T-helper 1 cell treated with Interleukin-12 subunit alpha and Interleukin-12 subunit beta and Interleukin-4 antibody, amounts not matched to agents 30 μg/mL and 1 μg/mL, for 36 hours (primary cell): ENCODE data around the gene ADAM8.
A peak's percentile ranks its signal among the peaks of the same experiment; 100 is the strongest.

Experiments
- H3K27ac Mint-ChIP-seq: one replicate; pipeline ENCODE4 v1.8.0; 2021; ENCODE audit warnings: mild to moderate bottlenecking, mixed read lengths
- H3K27me3 Mint-ChIP-seq: one replicate; pipeline ENCODE4 v1.8.0; 2021; ENCODE audit warnings: low read depth, mixed read lengths
- H3K36me3 Mint-ChIP-seq: one replicate; pipeline ENCODE4 v1.8.0; 2021; ENCODE audit warnings: low read depth, mixed read lengths
- H3K4me1 Mint-ChIP-seq: one replicate; pipeline ENCODE4 v1.8.0; 2021; ENCODE audit warnings: low read depth, mixed read lengths
- H3K4me3 Mint-ChIP-seq: one replicate; pipeline ENCODE4 v1.8.0; 2021; ENCODE audit warnings: mild to moderate bottlenecking, moderate library complexity, mixed read lengths
- H3K9me3 Mint-ChIP-seq: one replicate; pipeline ENCODE4 v1.8.0; 2021; ENCODE audit warnings: mixed read lengths

Gene ADAM8

DNA sequence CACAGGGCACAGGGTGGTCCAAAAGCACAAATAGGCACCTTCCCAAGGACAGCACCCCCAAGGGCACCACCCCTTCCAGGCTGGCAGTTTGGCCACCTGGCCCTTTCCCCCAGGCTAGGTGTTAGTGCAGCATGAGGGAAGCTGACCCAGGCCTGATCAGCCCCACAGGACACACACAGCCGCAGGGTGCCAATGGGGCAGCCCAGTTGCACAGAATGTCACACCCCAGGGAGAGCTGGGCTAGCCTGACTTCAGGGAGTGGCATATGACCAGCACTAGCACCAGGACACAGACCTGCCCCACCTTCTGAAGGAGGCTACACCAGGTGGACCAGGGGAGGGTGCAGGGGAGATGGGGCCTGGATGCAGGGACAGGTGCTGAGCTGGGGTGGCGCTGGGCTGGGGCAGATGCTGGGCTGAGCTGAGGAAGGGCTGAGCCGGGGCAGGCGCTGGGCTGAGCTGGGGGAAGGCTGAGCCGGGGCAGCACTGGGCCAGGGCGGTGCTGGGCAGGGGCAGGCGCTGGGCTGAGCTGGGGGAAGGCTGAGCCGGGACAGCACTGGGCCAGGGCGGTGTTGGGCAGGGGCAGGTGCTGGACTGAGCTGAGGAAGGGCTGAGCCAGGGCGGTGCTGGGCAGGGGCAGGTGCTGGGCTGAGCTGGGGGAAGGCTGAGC is 3.9 kb upstream of the ADAM8 start:
- no peaks in the 10 kb centered on the region for H3K9me3 Mint-ChIP-seq
- H3K27me3 Mint-ChIP-seq: no peaks in the 10 kb centered on the region
- H3K4me3 Mint-ChIP-seq: no peak overlapping the region
- H3K4me1 Mint-ChIP-seq: peaks cover 16% of the 10 kb centered on the region
- H3K36me3 Mint-ChIP-seq: peaks cover 37% of the 10 kb centered on the region
- H3K27ac Mint-ChIP-seq: no peak overlapping the region

- peaks cover 17% of the 10 kb centered on the region for H3K4me1 Mint-ChIP-seq
Measured at GRCh38 chr10:133279326-133280226, 2.9 kb upstream of the ADAM8 start.

GRCh38 chr10:133278577-133279265 is 2.1 kb upstream of the ADAM8 start:
- Mint-ChIP-seq H3K4me1 (peaks cover 17% of the 10 kb centered on the region), H3K9me3 (no peaks in the 10 kb centered on the region), H3K4me3 (peak overlapping the region; percentile 86), H3K27ac (peak overlapping the region; percentile 95), H3K27me3 (no peaks in the 10 kb centered on the region), H3K36me3 (peaks cover 26% of the 10 kb centered on the region)

More at GRCh38 chr10:133279326-133280226, 2.9 kb upstream of the ADAM8 start:
- no peaks in the 10 kb centered on the region for H3K9me3 Mint-ChIP-seq
- H3K27me3 Mint-ChIP-seq: no peaks in the 10 kb centered on the region
- peaks cover 33% of the 10 kb centered on the region for H3K36me3 Mint-ChIP-seq
- no peak overlapping the region for H3K4me3 Mint-ChIP-seq
- no peak overlapping the region for H3K27ac Mint-ChIP-seq

- H3K36me3 Mint-ChIP-seq: peaks cover 25% of the 10 kb centered on the region
- peak overlapping the region; percentile 95 for H3K27ac Mint-ChIP-seq
- no peaks in the 10 kb centered on the region for H3K27me3 Mint-ChIP-seq
- peaks cover 17% of the 10 kb centered on the region for H3K4me1 Mint-ChIP-seq
- no peaks in the 10 kb centered on the region for H3K9me3 Mint-ChIP-seq
- H3K4me3 Mint-ChIP-seq: peak overlapping the region; percentile 86
Measured at GRCh38 chr10:133277993-133278576, 1.4 kb upstream of the ADAM8 start.

DNA sequence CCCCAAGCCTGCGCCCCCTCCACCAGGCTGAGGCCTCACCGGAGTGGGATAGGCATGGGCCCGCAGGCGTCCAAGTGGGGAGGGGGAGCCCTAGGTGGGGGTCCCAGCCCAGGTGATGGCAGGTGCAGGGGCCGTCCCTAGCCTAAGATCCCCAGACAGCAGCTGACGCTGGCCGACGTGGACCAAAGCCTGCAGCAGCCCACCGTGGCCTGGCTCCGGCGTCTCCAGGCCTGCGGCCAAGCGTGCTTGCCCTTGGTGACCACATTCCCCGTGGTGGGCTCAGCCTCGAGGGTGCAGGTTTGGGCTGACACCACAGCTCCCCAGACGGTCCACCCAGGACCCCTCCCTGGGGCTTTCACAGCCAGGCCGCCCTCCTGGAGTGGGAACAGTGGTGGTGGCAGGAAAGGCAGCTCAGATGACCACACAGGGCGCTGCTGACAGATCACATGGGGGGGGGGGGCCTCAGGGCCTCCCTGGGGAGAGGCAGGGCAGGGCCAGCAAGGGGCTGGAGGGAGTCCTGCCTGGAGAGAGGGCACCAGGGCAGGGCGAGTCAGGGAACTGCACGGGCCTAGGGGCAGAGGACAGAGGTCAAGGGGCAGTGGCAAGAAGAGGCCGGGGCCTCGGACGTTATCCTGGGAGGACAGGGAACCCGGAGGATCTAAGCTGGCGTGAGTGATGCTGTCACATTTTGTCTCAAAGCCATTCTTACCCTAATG is 767 bp upstream of the ADAM8 start:
- no peaks in the 10 kb centered on the region for H3K27me3 Mint-ChIP-seq
- peak overlapping the region; percentile 95 for H3K27ac Mint-ChIP-seq
- peak overlapping the region; percentile 86 for H3K4me3 Mint-ChIP-seq
- H3K9me3 Mint-ChIP-seq: no peaks in the 10 kb centered on the region
- peaks cover 17% of the 10 kb centered on the region for H3K4me1 Mint-ChIP-seq
- peaks cover 25% of the 10 kb centered on the region for H3K36me3 Mint-ChIP-seq

DNA sequence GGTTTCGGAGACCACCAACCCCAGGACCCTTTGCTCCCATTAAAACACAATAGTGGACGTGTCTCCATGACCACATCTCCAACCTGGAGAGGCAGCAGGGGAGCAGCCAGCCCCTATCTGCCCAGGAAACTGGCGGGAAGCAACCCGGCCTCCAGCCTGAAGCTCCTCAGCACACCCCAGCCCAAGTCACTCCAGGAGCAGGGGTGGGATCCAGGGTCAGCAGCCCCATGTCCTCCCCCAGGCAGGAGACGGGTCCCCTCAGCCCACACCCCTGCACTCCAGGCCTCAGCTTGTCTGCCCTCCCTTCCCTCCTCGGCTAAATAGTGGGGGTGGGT is 601 bp downstream of the ADAM8 start:
- peaks cover 17% of the 10 kb centered on the region for H3K4me1 Mint-ChIP-seq
- peaks cover 21% of the 10 kb centered on the region for H3K36me3 Mint-ChIP-seq
- no peaks in the 10 kb centered on the region for H3K27me3 Mint-ChIP-seq
- H3K4me3 Mint-ChIP-seq: peak overlapping the region; percentile 90
- H3K27ac Mint-ChIP-seq: peak overlapping the region; percentile 90
- H3K9me3 Mint-ChIP-seq: no peaks in the 10 kb centered on the region

GRCh38 chr10:133275684-133276092 is 980 bp downstream of the ADAM8 start:
- Mint-ChIP-seq H3K9me3 (no peaks in the 10 kb centered on the region), H3K4me3 (peak overlapping the region; percentile 90), H3K36me3 (peaks cover 21% of the 10 kb centered on the region), H3K27ac (peak overlapping the region; percentile 90), H3K4me1 (peaks cover 17% of the 10 kb centered on the region), H3K27me3 (no peaks in the 10 kb centered on the region)

- H3K4me1 Mint-ChIP-seq: peaks cover 17% of the 10 kb centered on the region
- peak overlapping the region; percentile 90 for H3K4me3 Mint-ChIP-seq
- H3K27ac Mint-ChIP-seq: peak overlapping the region; percentile 90
- no peaks in the 10 kb centered on the region for H3K27me3 Mint-ChIP-seq
- no peaks in the 10 kb centered on the region for H3K9me3 Mint-ChIP-seq
- peaks cover 21% of the 10 kb centered on the region for H3K36me3 Mint-ChIP-seq
Measured at GRCh38 chr10:133274751-133275683, 1.7 kb downstream of the ADAM8 start.

GRCh38 chr10:133273534-133274143 is 3.0 kb downstream of the ADAM8 start:
- Mint-ChIP-seq H3K36me3 (peaks cover 14% of the 10 kb centered on the region), H3K27me3 (no peaks in the 10 kb centered on the region), H3K4me3 (no peak overlapping the region), H3K4me1 (peaks cover 9% of the 10 kb centered on the region), H3K9me3 (no peaks in the 10 kb centered on the region), H3K27ac (no peak overlapping the region)

GRCh38 chr10:133272964-133273420 is 3.7 kb downstream of the ADAM8 start:
- Mint-ChIP-seq H3K27ac (no peak overlapping the region), H3K9me3 (no peaks in the 10 kb centered on the region), H3K36me3 (peaks cover 8% of the 10 kb centered on the region), H3K4me1 (peaks cover 2% of the 10 kb centered on the region), H3K27me3 (no peaks in the 10 kb centered on the region), H3K4me3 (no peak overlapping the region)

DNA sequence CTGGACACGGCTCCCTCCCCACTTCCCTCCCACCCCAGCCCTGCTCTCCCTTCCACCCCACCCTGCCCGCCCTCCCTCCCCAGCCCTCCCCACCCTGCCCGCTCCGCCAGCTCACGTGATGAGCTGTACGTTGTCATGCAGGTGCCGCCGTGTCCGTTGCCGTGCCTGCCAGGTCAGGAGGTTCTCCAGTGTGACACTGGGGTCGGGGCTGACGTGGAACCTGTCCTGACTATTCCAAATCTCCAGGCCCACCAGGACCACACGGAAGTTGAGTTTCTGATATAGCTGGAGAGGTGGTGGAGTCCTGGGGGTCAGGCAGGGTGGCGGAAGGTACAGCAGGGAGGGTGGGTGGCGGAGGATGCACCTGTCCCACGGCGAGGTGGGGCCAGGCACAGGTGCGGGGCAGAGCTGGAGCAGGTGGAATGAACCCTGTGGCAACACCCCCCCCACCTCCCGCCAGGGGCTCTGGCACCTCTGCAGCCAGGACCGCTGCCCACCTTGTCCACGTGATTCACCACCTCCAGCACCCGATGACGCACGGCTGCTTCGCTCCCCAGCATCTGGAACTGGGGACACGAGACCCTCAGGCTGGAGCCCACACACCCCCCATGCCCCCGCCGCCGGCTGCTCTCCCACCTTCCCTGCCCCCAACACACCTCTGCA is 4.2 kb downstream of the ADAM8 start:
- Mint-ChIP-seq H3K9me3 (no peaks in the 10 kb centered on the region), H3K27ac (no peak overlapping the region)

GRCh38 chr10:133271521-133272300 is 5.0 kb downstream of the ADAM8 start:
- no peak overlapping the region for H3K27ac Mint-ChIP-seq
- peaks cover 1% of the 10 kb centered on the region for H3K4me1 Mint-ChIP-seq
- no peak overlapping the region for H3K4me3 Mint-ChIP-seq
- no peaks in the 10 kb centered on the region for H3K9me3 Mint-ChIP-seq
- H3K27me3 Mint-ChIP-seq: no peaks in the 10 kb centered on the region
- H3K36me3 Mint-ChIP-seq: peaks cover 7% of the 10 kb centered on the region

More for the DNA sequence above, 4.2 kb downstream of the ADAM8 start:
- H3K36me3 Mint-ChIP-seq: peaks cover 7% of the 10 kb centered on the region
- H3K4me1 Mint-ChIP-seq: peaks cover 1% of the 10 kb centered on the region
- no peak overlapping the region for H3K4me3 Mint-ChIP-seq
- H3K27me3 Mint-ChIP-seq: no peaks in the 10 kb centered on the region
